Fibroblast of villous mesenchyme (primary cell): ENCODE measurements around the gene COX6A2. TPM values are rescaled to one million over a fixed set of nuclear protein-coding genes. Genes with fewer than 3 reads are reported as not detected.
A peak's percentile ranks its signal among the peaks of the same experiment; 100 is the strongest.

Experiments used
- DNase-seq: peaks from one replicate; pipeline ENCODE4 v3.0.0-alpha.2; 2010; ENCODE audit warnings: low read depth
- H3K4me3 ChIP-seq: 2 replicates; pipeline ENCODE4 v1.5.1; 2011; ENCODE audit warnings: low read depth, mild to moderate bottlenecking, low read length
- CTCF ChIP-seq: IDR thresholded peaks from 2 replicates; pipeline ENCODE4 v1.5.1; 2012; ENCODE audit warnings: low read depth, mild to moderate bottlenecking, low read length; ENCODE audit not compliant: insufficient read depth
- total RNA-seq: library from RNA; depleted of rRNA; stranded (reverse); fragments of >200 nt; gene quantifications from 2 replicates; pipeline ENCODE4 v1.2.3, GENCODE V29; 2012

The COX6A2 gene
- total RNA-seq: not detected in 2 replicates

GRCh38 chr16:31428279-31428597 is at the start of gene COX6A2:
Gene COX6A2 (minus strand): TSS chr16:31428360. CDS start chr16:31428325, 35 bp downstream.
- TF ChIP-seq CTCF: no peak
- DNase-seq: no peak
- H3K4me3 ChIP-seq: peak within 1 kb of the TSS; percentile 49

- TF ChIP-seq CTCF: no peak
Measured at GRCh38 chr16:31477220-31478216, 49.4 kb upstream of the COX6A2 start.

GRCh38 chr16:31476303-31477219 is 48.4 kb upstream of the COX6A2 start:
- no peak for DNase-seq
- TF ChIP-seq CTCF: no peak
- no peak overlapping the region for H3K4me3 ChIP-seq

More at GRCh38 chr16:31477220-31478216, 49.4 kb upstream of the COX6A2 start:
- DNase-seq: no peak
- H3K4me3 ChIP-seq: no peak overlapping the region

GRCh38 chr16:31475946-31476302 is 47.8 kb upstream of the COX6A2 start:
- no peak for DNase-seq
- H3K4me3 ChIP-seq: no peak overlapping the region
- no peak for TF ChIP-seq CTCF

- TF ChIP-seq CTCF: no peak
- no peak for DNase-seq
- H3K4me3 ChIP-seq: no peak overlapping the region
Measured at GRCh38 chr16:31474773-31475738, 46.9 kb upstream of the COX6A2 start.
